Aorta (tissue), 5 donors: ENCODE data around the gene ZBTB40. TPM values are rescaled to one million over a fixed set of nuclear protein-coding genes. Genes with fewer than 3 reads are reported as not detected.

Experiments used
- ATAC-seq: fragments of 200-7000 bp; cut with Tn5 transposase; one replicate; pipeline ENCODE4 v1.9.1; 2022; ENCODE audit warnings: moderate library complexity; ENCODE audit not compliant: low FRiP score
- DNase-seq, 2 donors: peaks; one replicate each; pipeline ENCODE4 v3.0.0-alpha.2; 2020
- H3K27ac ChIP-seq, 2 donors: one replicate each; pipeline ENCODE4 v1.5.1; 2013; ENCODE audit warnings: low read length in 2 of 2, mild to moderate bottlenecking in 2 of 2, moderate library complexity in 2 of 2, control low read depth in 1 of 2, inconsistent platforms in 1 of 2, low read depth in 1 of 2
- H3K27me3 ChIP-seq, 2 donors: one replicate each; pipeline ENCODE4 v1.6.1; 2013; ENCODE audit warnings: control low read depth in 1 of 2, low read length in 1 of 2, mild to moderate bottlenecking in 1 of 2, moderate library complexity in 1 of 2; ENCODE audit not compliant: insufficient read depth in 2 of 2, control insufficient read depth in 1 of 2
- H3K36me3 ChIP-seq, 2 donors: one replicate each; pipeline ENCODE4 v1.6.1; 2013; ENCODE audit warnings: control low read depth in 1 of 2, low read length in 1 of 2, mild to moderate bottlenecking in 1 of 2; ENCODE audit not compliant: insufficient read depth in 2 of 2, control insufficient read depth in 1 of 2
- H3K4me1 ChIP-seq, 2 donors: one replicate each; pipeline ENCODE4 v1.6.1; 2013; ENCODE audit warnings: low read length in 2 of 2, control low read depth in 1 of 2, mild to moderate bottlenecking in 1 of 2, moderate library complexity in 1 of 2; ENCODE audit not compliant: insufficient read depth in 2 of 2, control insufficient read depth in 1 of 2
- H3K4me3 ChIP-seq, 2 donors: one replicate each; pipeline ENCODE4 v1.5.1; 2013; ENCODE audit warnings: low read length in 2 of 2, control low read depth in 1 of 2, mild to moderate bottlenecking in 1 of 2
- H3K9me3 ChIP-seq: one replicate; pipeline ENCODE4 v1.6.1; 2013; ENCODE audit warnings: mild to moderate bottlenecking, low read length; ENCODE audit not compliant: control insufficient read depth
- WGBS, 2 donors: extraction: QIAGEN DNeasy Blood & Tissue Kit; methylation state at CpG; one replicate each; pipeline ENCODE4 v1.1.7; 2013; 5-methylcytosine and 5-hydroxymethylcytosine counted together
- intact Hi-C, 2 donors: fragments of 100-400 bp; cut with DNase I; formaldehyde crosslinking; loops; one replicate each; pipeline versions ENCODE4 v1.14.2 to v1.15.0; 2022
- polyA plus RNA-seq, 2 donors: library from polyadenylated mRNA; stranded (reverse); fragments of 200-250 nt; gene quantifications; one replicate each; pipeline ENCODE4 v1.2.3, GENCODE V29; 2013
- total RNA-seq, 2 donors: library from RNA; stranded (reverse); fragmentation: NEBNext Ultra II Directional; extraction: Animal tissue kit (Norgen Biotek cat#: 25700); gene quantifications; one replicate each; pipeline ENCODE4 v1.2.1, GENCODE V29; 2021
- donor health status: healthy with polysubstance abuse.
- donor health status: Bipolar disorder and iron deficiency.
- donor health status: DM: no; HTN: no; CAD: no.
- donor health status: DM: no; HTN: no; CAD: no.
- donor health status: DM: yes; HTN: yes; CAD: no.

ZBTB40 gene
- total and polyA plus RNA-seq, 4 donors, result 4.4 to 24.9 (median 20.2) TPM

- no peaks in the 10 kb centered on the region for H3K27me3 ChIP-seq
- H3K4me1 ChIP-seq, result peaks cover 0 to 1% of the 10 kb centered on the region in 2 donors
- no peaks in the 10 kb centered on the region for H3K9me3 ChIP-seq
- H3K36me3 ChIP-seq, result no peaks in the 10 kb centered on the region
- no peak for ATAC-seq
- H3K27ac ChIP-seq, result no peak overlapping the region
- DNase-seq, result no peak
- H3K4me3 ChIP-seq, result no peak overlapping the region
- intact Hi-C loops, result loop anchor here in 1 of 2 donors (5.0 kb wide), 1 partner anchor 74 kb away; no protein-coding TSS in a partner anchor
- 56 to 63% methylated on average over 2 of the region's 2 CpGs for WGBS, 2 donors
These were observed 1.5 kb downstream of the ZBTB40 start for GRCh38 chr1:22453181-22453580.

- no peak overlapping the region for H3K4me3 ChIP-seq
- intact Hi-C loops, result loop anchor here in 1 of 2 donors (5.0 kb wide), 1 partner anchor 73 kb away; no protein-coding TSS in a partner anchor
- no peaks in the 10 kb centered on the region for H3K27me3 ChIP-seq
- H3K9me3 ChIP-seq, result no peaks in the 10 kb centered on the region
- 5 to 11% methylated on average over 4 of the region's 4 CpGs for WGBS, 2 donors
- H3K27ac ChIP-seq, result peak overlapping the region in 1 of 2 donors; percentile 82
- ATAC-seq (no peak), DNase-seq (no peak)
- H3K4me1 ChIP-seq, result peaks cover 0 to 1% of the 10 kb centered on the region in 2 donors
- no peaks in the 10 kb centered on the region for H3K36me3 ChIP-seq
These were observed 2.9 kb downstream of the ZBTB40 start for GRCh38 chr1:22454476-22455056.

- H3K27ac ChIP-seq, result no peak overlapping the region
- peaks cover 0 to 1% of the 10 kb centered on the region in 2 donors for H3K4me1 ChIP-seq
- H3K27me3 ChIP-seq, result no peaks in the 10 kb centered on the region
- intact Hi-C loops, result no loop called here
- ATAC-seq (no peak), DNase-seq (no peak)
- WGBS, 2 donors, result 66 to 70% methylated on average over 3 of the region's 3 CpGs
- H3K36me3 ChIP-seq, result no peaks in the 10 kb centered on the region
- H3K4me3 ChIP-seq, result no peak overlapping the region
- no peaks in the 10 kb centered on the region for H3K9me3 ChIP-seq
These were observed 5.7 kb downstream of the ZBTB40 start for GRCh38 chr1:22457345-22457744.

GRCh38 chr1:22457836-22458235 is 6.2 kb downstream of the ZBTB40 start:
- intact Hi-C loops, result no loop called here
- no peak overlapping the region for H3K27ac ChIP-seq
- no peak overlapping the region for H3K4me3 ChIP-seq
- H3K4me1 ChIP-seq, result peaks cover 0 to 1% of the 10 kb centered on the region in 2 donors
- no peak for DNase-seq
- no peaks in the 10 kb centered on the region for H3K9me3 ChIP-seq
- H3K27me3 ChIP-seq, result no peaks in the 10 kb centered on the region
- no peaks in the 10 kb centered on the region for H3K36me3 ChIP-seq
- no peak for ATAC-seq

GRCh38 chr1:22461100-22461499 is 9.4 kb downstream of the ZBTB40 start:
- Histone ChIP-seq H3K36me3 (no peaks in the 10 kb centered on the region), H3K9me3 (no peaks in the 10 kb centered on the region), H3K27me3 (no peaks in the 10 kb centered on the region), H3K27ac (no peak overlapping the region), H3K4me3 (no peak overlapping the region), H3K4me1 (no peaks in the 10 kb centered on the region)
- intact Hi-C loops, result no loop called here
- WGBS, 2 donors, result 82 to 90% methylated on average over 3 of the region's 3 CpGs
- ATAC-seq (no peak), DNase-seq (no peak)

- 92 to 95% methylated on average over 6 of the region's 6 CpGs for WGBS, 2 donors
- H3K27me3 ChIP-seq, result no peaks in the 10 kb centered on the region
- H3K36me3 ChIP-seq, result no peaks in the 10 kb centered on the region
- no peaks in the 10 kb centered on the region for H3K4me1 ChIP-seq
- DNase-seq, result no peak
- ATAC-seq, result no peak
- intact Hi-C loops, result no loop called here
- H3K9me3 ChIP-seq, result no peaks in the 10 kb centered on the region
- no peak overlapping the region for H3K4me3 ChIP-seq
- no peak overlapping the region for H3K27ac ChIP-seq
These were observed 10.3 kb downstream of the ZBTB40 start for GRCh38 chr1:22461678-22462527.

GRCh38 chr1:22462928-22463327 is 11.3 kb downstream of the ZBTB40 start:
- ATAC-seq (no peak), DNase-seq (no peak)
- H3K36me3 ChIP-seq, result no peaks in the 10 kb centered on the region
- H3K27ac ChIP-seq, result no peak overlapping the region
- intact Hi-C loops, result no loop called here
- no peaks in the 10 kb centered on the region for H3K4me1 ChIP-seq
- no peak overlapping the region for H3K4me3 ChIP-seq
- H3K9me3 ChIP-seq, result no peaks in the 10 kb centered on the region
- 94 to 96% methylated on average over 4 of the region's 4 CpGs for WGBS, 2 donors
- H3K27me3 ChIP-seq, result no peaks in the 10 kb centered on the region

- no peak for ATAC-seq
- WGBS, 2 donors, result 94 to 95% methylated on average over 9 of the region's 9 CpGs
These were observed 13.4 kb downstream of the ZBTB40 start for GRCh38 chr1:22465015-22465565.

More at GRCh38 chr1:22465015-22465565, 13.4 kb downstream of the ZBTB40 start:
- Histone ChIP-seq H3K4me1 (no peaks in the 10 kb centered on the region), H3K4me3 (no peak overlapping the region), H3K27ac (no peak overlapping the region), H3K27me3 (no peaks in the 10 kb centered on the region), H3K36me3 (no peaks in the 10 kb centered on the region), H3K9me3 (no peaks in the 10 kb centered on the region)
- intact Hi-C loops, result no loop called here
- no peak for DNase-seq
